Subcutaneous adipose tissue (tissue), 4 donors: Measurements from ENCODE around the gene GOLGA3. TPM values are rescaled to one million over a fixed set of nuclear protein-coding genes. Genes with fewer than 3 reads are reported as not detected.

Experiments
- total RNA-seq, 4 donors: library from RNA; depleted of rRNA; stranded (reverse); fragments of >200 nt; gene quantifications; one replicate each; pipeline ENCODE4 v1.1.0, GENCODE V29; 2016
- TF ChIP-seq, protein P1 (sequence below): fragments of 450-650 bp; IDR thresholded peaks from one replicate; pipeline ENCODE4 v1.5.1; 2016; ENCODE audit warnings: low read depth, mild to moderate bottlenecking, control low read depth, antibody characterized with exemption, moderate library complexity

The GOLGA3 gene
- total RNA-seq, 4 donors from 2014 or later, result 45.9 to 86.8 (median 60.4) TPM

- TF ChIP-seq, protein P1, sequence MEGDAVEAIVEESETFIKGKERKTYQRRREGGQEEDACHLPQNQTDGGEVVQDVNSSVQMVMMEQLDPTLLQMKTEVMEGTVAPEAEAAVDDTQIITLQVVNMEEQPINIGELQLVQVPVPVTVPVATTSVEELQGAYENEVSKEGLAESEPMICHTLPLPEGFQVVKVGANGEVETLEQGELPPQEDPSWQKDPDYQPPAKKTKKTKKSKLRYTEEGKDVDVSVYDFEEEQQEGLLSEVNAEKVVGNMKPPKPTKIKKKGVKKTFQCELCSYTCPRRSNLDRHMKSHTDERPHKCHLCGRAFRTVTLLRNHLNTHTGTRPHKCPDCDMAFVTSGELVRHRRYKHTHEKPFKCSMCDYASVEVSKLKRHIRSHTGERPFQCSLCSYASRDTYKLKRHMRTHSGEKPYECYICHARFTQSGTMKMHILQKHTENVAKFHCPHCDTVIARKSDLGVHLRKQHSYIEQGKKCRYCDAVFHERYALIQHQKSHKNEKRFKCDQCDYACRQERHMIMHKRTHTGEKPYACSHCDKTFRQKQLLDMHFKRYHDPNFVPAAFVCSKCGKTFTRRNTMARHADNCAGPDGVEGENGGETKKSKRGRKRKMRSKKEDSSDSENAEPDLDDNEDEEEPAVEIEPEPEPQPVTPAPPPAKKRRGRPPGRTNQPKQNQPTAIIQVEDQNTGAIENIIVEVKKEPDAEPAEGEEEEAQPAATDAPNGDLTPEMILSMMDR, result no peak
Observed at GRCh38 chr12:132850291-132850690, 21.6 kb upstream of the GOLGA3 start.

GRCh38 chr12:132848521-132848920 lies 19.9 kb upstream of the GOLGA3 start:
- TF ChIP-seq, protein P1, result no peak

DNA sequence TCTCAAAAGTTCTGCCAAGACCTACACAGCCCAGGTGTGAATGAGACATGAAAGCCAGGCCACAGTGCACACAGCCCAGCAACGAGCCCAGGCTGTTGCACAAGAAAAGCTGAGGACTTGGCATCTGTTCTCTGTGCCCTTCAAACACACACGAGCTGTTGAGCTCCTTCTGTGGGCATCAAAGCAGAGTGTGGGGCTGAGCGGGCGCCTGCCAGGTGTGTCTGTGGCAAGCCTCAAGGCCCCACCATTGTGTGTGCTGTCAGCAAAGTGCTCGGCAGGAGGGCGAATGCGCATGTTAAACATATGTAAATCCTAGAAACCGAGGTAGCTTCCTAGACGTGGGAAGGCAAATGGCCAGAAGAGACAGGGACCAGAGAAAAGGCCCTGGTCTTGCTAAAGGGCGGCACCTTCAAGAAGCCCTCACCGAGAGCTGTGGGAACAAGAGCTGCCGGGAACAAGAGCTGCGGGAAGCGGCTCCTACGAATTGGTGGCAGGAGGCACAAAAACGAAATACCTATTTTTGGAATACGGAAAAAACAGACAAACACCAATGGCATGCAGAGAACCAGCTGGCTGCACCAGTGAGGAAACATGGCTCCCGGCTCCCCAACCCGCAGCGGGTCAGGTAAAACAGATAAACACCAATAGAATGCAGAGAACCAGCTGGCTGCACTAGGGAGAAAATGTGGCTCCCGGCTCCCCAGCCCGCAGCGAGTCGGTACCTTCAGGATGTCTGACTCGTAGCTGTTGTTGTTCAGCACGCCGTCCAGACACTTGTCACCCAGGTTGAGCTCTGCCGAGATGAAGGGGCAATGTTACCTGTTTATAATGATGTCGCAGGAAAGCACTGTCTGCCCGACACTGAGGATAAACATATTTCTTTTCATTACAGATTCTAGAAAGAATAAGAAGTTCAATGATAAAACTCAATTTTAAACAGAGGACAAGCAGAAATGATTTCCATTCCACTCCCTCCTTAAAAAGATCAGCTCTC lies 19.0 kb upstream of the GOLGA3 start:
- TF ChIP-seq, protein P1, result no peak

GRCh38 chr12:132842449-132843045 lies 13.9 kb upstream of the GOLGA3 start:
- TF ChIP-seq, protein P1, result no peak

GRCh38 chr12:132841151-132841550 lies 12.5 kb upstream of the GOLGA3 start:
- TF ChIP-seq, protein P1, result no peak

- TF ChIP-seq, protein P1, result no peak
Observed at GRCh38 chr12:132840536-132840935, 11.9 kb upstream of the GOLGA3 start.

- TF ChIP-seq, protein P1, result no peak
Observed at GRCh38 chr12:132839558-132840235, 11.0 kb upstream of the GOLGA3 start.
